MM.1S (cell line): ENCODE data around the gene INSR.

ENCODE experiments used
- DNase-seq: peaks from one replicate; pipeline ENCODE4 v3.0.0-alpha.2; 2015
- H2AFZ ChIP-seq: fragments of 300-600 bp; sonication (generic); 2 replicates; pipeline ENCODE4 v1.6.0; 2016; ENCODE audit warnings: antibody characterized with exemption, low read length
- H3F3A ChIP-seq: fragments of 300-600 bp; sonication (generic); 2 replicates; pipeline ENCODE4 v1.6.1; 2016; ENCODE audit warnings: mild to moderate bottlenecking, antibody characterized with exemption, low read length, moderate library complexity, mixed read lengths; ENCODE audit not compliant: insufficient read depth
- H3K27ac ChIP-seq: fragments of 300-600 bp; sonication (generic); 2 replicates; pipeline ENCODE4 v1.5.1; 2016; ENCODE audit warnings: mild to moderate bottlenecking, low read length
- H3K27me3 ChIP-seq: fragments of 300-600 bp; sonication (generic); replicated peaks from 2 replicates; pipeline ENCODE4 v1.6.0; 2016; ENCODE audit warnings: low read length; ENCODE audit not compliant: insufficient read depth
- H3K36me3 ChIP-seq: fragments of 300-600 bp; sonication (generic); replicated peaks from 2 replicates; pipeline ENCODE4 v1.6.1; 2016; ENCODE audit warnings: mild to moderate bottlenecking, low read length, mixed read lengths; ENCODE audit not compliant: insufficient read depth
- H3K4me1 ChIP-seq: fragments of 300-600 bp; sonication (generic); 2 replicates; pipeline ENCODE4 v1.6.1; 2016; ENCODE audit warnings: low read length, mixed read lengths
- H3K4me2 ChIP-seq: fragments of 300-600 bp; sonication (generic); 2 replicates; pipeline ENCODE4 v1.6.0; 2016; ENCODE audit warnings: low read depth, low read length
- H3K4me3 ChIP-seq: fragments of 300-600 bp; sonication (generic); 2 replicates; pipeline ENCODE4 v1.5.1; 2016; ENCODE audit warnings: low read length, mixed read lengths
- H3K79me2 ChIP-seq: fragments of 300-600 bp; sonication (generic); 2 replicates; pipeline ENCODE4 v1.6.1; 2016; ENCODE audit warnings: mixed run types, low read length, mixed read lengths
- H3K9ac ChIP-seq: fragments of 300-600 bp; sonication (generic); 2 replicates; pipeline ENCODE4 v1.6.1; 2016; ENCODE audit warnings: low read length, mixed read lengths
- H3K9me2 ChIP-seq: fragments of 300-600 bp; sonication (generic); replicated peaks from 2 replicates; pipeline ENCODE4 v1.6.1; 2016; ENCODE audit warnings: mild to moderate bottlenecking, low read length, mixed read lengths; ENCODE audit not compliant: insufficient read depth
- H3K9me3 ChIP-seq: fragments of 300-600 bp; sonication (generic); replicated peaks from 2 replicates; pipeline ENCODE4 v1.6.1; 2016; ENCODE audit warnings: mild to moderate bottlenecking, low read length, mixed read lengths; ENCODE audit not compliant: insufficient read depth
- H4K20me1 ChIP-seq: fragments of 300-600 bp; sonication (generic); 2 replicates; pipeline ENCODE4 v1.6.1; 2016; ENCODE audit warnings: mild to moderate bottlenecking, low read length, moderate library complexity, mixed read lengths; ENCODE audit not compliant: insufficient read depth
- CTCF ChIP-seq: fragments of 300-600 bp; sonication (generic); IDR thresholded peaks from 2 replicates; pipeline ENCODE4 v1.5.1; 2016; ENCODE audit warnings: antibody characterized with exemption, low read length, mixed read lengths
- EZH2 ChIP-seq: fragments of 300-600 bp; sonication (generic); optimal IDR thresholded peaks from 2 replicates; pipeline ENCODE3; 2017; ENCODE audit warnings: low read depth, mild to moderate bottlenecking, antibody characterized with exemption, low read length, mixed read lengths
- EZH2phosphoT487 ChIP-seq: fragments of 300-600 bp; sonication (generic); IDR thresholded peaks from 2 replicates; pipeline ENCODE4 v1.6.1; 2018; ENCODE audit warnings: antibody characterized with exemption, low read length

Gene INSR

DNA sequence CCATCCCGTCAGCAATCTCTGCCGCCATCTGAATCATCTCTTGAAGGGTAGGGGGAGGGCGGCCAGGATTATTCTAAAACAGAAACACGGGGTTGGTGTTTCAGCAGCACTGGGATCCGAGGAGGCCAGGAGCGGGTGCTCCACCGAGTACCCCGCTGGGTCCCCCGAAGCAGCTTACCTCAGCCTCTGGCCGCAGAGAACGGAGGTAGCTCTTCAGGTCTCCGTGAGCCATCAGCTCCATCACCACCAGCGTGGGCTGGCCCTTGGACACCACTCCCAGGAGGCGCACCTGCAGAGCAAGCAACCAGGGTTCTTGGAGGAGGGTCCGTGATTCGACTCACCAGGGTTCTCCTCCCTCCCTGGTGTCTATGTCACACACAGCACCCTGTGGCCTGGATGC, 171.5 kb downstream of the INSR start:
- no peaks in the 10 kb centered on the region for H3K4me1 ChIP-seq
- no peaks in the 10 kb centered on the region for H3F3A ChIP-seq
- TF ChIP-seq EZH2phosphoT487 (no peak), EZH2 (no peak), CTCF (no peak)
- H4K20me1 ChIP-seq: no peaks in the 10 kb centered on the region
- no peaks in the 10 kb centered on the region for H3K9me2 ChIP-seq
- H3K9me3 ChIP-seq: no peaks in the 10 kb centered on the region
- no peak overlapping the region for H3K4me2 ChIP-seq
- H3K4me3 ChIP-seq: no peak overlapping the region
- no peak overlapping the region for H2AFZ ChIP-seq
- H3K27ac ChIP-seq: no peak overlapping the region
- no peak for DNase-seq
- H3K9ac ChIP-seq: no peak overlapping the region
- H3K27me3 ChIP-seq: no peaks in the 10 kb centered on the region
- H3K36me3 ChIP-seq: no peaks in the 10 kb centered on the region
- H3K79me2 ChIP-seq: no peaks in the 10 kb centered on the region

DNA sequence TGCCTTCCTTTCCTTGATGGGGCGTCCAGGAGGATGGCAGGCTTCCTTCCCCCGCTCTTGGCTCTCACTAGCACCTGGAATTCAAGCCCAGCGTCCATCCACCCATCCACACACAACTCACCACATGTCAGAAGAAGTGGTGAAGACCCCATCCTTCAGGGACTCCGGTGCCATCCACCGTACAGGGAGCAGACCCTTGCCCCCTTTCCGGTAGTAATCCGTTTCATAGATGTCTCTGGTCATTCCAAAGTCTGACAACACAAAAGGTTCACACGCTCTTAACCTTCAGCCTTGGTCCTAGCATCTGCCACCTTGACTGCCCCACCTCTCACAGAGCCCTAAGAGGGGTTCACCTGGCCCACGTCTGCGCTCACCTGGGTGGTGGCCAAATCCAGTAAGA, 173.7 kb downstream of the INSR start:
- no peak overlapping the region for H3K4me2 ChIP-seq
- no peaks in the 10 kb centered on the region for H3K27me3 ChIP-seq
- no peak overlapping the region for H3K27ac ChIP-seq
- H3K4me3 ChIP-seq: no peak overlapping the region
- H3K79me2 ChIP-seq: no peaks in the 10 kb centered on the region
- H3F3A ChIP-seq: no peaks in the 10 kb centered on the region
- H3K9ac ChIP-seq: no peak overlapping the region
- no peaks in the 10 kb centered on the region for H3K4me1 ChIP-seq
- no peaks in the 10 kb centered on the region for H3K9me2 ChIP-seq
- no peaks in the 10 kb centered on the region for H3K36me3 ChIP-seq
- TF ChIP-seq EZH2 (no peak), EZH2phosphoT487 (no peak), CTCF (no peak)
- no peaks in the 10 kb centered on the region for H4K20me1 ChIP-seq
- H2AFZ ChIP-seq: no peak overlapping the region
- no peak for DNase-seq
- H3K9me3 ChIP-seq: no peaks in the 10 kb centered on the region

- TF ChIP-seq EZH2phosphoT487 (no peak), CTCF (no peak), EZH2 (no peak)
- Histone ChIP-seq H3K27me3 (no peaks in the 10 kb centered on the region), H3K27ac (no peak overlapping the region), H3K4me1 (no peaks in the 10 kb centered on the region), H3K4me3 (no peak overlapping the region), H3K9ac (no peak overlapping the region), H4K20me1 (no peaks in the 10 kb centered on the region), H2AFZ (no peak overlapping the region), H3K79me2 (no peaks in the 10 kb centered on the region), H3K36me3 (no peaks in the 10 kb centered on the region), H3K4me2 (no peak overlapping the region), H3K9me3 (no peaks in the 10 kb centered on the region), H3F3A (no peaks in the 10 kb centered on the region), H3K9me2 (no peaks in the 10 kb centered on the region)
- no peak for DNase-seq
Measured at GRCh38 chr19:7119582-7119981, 174.6 kb downstream of the INSR start.

DNA sequence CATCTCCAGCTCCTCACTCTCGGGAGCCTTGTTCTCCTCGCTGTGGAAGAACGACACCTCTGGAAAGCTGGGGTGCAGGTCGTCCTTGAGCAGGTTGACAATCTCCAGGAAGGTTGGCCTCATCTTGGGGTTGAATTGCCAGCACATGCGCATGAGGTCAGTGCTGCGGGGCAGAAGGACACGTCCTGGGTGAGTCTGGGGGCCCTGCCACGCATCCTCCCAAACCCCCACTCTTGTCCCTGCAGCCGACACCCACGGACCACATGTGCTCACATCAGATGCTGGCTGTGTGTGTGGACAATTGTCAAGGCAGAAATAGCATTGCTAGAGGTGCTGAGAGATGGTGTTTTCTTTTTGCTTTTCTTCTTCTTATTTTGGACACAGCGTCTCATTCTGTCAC, 177.0 kb downstream of the INSR start:
- Histone ChIP-seq H2AFZ (no peak overlapping the region), H3K79me2 (no peaks in the 10 kb centered on the region), H3K4me3 (no peak overlapping the region), H3K9ac (no peak overlapping the region), H3K36me3 (no peaks in the 10 kb centered on the region), H3K9me2 (no peaks in the 10 kb centered on the region), H4K20me1 (no peaks in the 10 kb centered on the region), H3K27ac (no peak overlapping the region), H3K9me3 (no peaks in the 10 kb centered on the region), H3K27me3 (no peaks in the 10 kb centered on the region), H3F3A (no peaks in the 10 kb centered on the region), H3K4me2 (no peak overlapping the region), H3K4me1 (no peaks in the 10 kb centered on the region)
- TF ChIP-seq CTCF: no peak
- DNase-seq: no peak
